Left ventricle myocardium superior (tissue), 1 donor: Measurements from ENCODE around the gene GNA14. TPM values are rescaled to one million over a fixed set of nuclear protein-coding genes. Genes with fewer than 3 reads are reported as not detected.
"Not testable (repeated sequence)": the region's sequence is repeated elsewhere in the genome, so short reads cannot be mapped to it uniquely, and the experiment has no call there.

ENCODE experiments used
- ATAC-seq: fragments of 200-7000 bp; cut with Tn5 transposase; one replicate; pipeline ENCODE4 v1.9.1; 2020; ENCODE audit warnings: mild to moderate bottlenecking, moderate library complexity
- DNase-seq: peaks from one replicate; pipeline ENCODE4 v3.0.0-alpha.2; 2020
- intact Hi-C: fragments of 100-400 bp; cut with micrococcal nuclease; formaldehyde crosslinking; loops from one replicate; pipeline ENCODE4 v1.11.0; 2022
- total RNA-seq: library from RNA; stranded (reverse); fragmentation: NEBNext Ultra II Directional; extraction: Animal tissue kit (Norgen Biotek cat#: 25700); gene quantifications from one replicate; pipeline ENCODE4 v1.2.1, GENCODE V29; 2021
- donor health status: DM: no; HTN: yes; CAD: no; lungs with severe emphysema.

Gene GNA14
- total RNA-seq, 1 donor from 2014 or later: 1.7 TPM

- intact Hi-C loops: loop anchor here (10.0 kb wide), 1 partner anchor 71 kb away; no protein-coding TSS in a partner anchor
- DNase-seq (no peak), ATAC-seq (peak; percentile 48)
Observed at GRCh38 chr9:77595426-77596095, 52.6 kb downstream of the GNA14 start.

DNA sequence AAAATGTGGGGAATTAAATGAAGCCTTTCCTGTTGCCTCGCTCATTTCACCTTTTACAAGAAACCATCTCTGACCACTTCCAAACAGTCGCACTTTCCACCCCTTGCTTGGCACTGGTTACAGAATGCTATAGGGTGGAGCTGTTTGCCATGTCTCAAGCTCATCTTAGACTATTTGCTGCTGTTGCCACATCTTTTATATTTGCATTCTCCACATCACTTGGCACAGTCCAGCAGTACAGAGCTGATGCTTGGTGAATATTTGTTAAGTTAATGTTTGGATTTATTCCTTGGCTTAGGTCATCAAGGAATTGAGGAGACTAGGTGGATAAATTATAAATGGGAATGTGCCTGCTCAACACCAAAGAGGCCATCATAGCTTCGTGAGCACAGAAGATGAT lies 53.2 kb downstream of the GNA14 start:
- ATAC-seq: no peak
- DNase-seq: no peak
- intact Hi-C loops: loop anchor here (10.0 kb wide), 1 partner anchor 70 kb away; no protein-coding TSS in a partner anchor

DNA sequence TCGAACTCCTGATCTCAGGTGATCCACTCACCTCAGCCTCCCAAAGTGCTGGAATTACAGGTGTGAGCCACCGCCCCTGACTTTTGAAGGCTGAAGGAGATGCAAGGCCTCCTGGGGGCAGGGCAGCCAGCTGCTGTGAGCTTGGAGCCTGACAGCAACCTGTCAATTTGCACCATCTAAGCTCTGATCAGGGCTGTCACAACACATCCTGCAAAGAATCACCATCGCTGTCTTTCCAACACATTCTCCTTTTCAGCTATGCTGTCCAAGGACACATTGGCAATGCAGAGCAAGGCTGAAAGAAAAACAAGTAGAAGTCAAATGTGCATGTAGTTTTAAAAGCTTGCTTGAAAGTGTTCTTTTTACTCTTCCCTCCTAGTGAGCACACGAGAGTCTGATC lies 54.6 kb downstream of the GNA14 start:
- DNase-seq (no peak), ATAC-seq (no peak)
- intact Hi-C loops: loop anchor here (10.0 kb wide), 1 partner anchor 69 kb away; no protein-coding TSS in a partner anchor

DNA sequence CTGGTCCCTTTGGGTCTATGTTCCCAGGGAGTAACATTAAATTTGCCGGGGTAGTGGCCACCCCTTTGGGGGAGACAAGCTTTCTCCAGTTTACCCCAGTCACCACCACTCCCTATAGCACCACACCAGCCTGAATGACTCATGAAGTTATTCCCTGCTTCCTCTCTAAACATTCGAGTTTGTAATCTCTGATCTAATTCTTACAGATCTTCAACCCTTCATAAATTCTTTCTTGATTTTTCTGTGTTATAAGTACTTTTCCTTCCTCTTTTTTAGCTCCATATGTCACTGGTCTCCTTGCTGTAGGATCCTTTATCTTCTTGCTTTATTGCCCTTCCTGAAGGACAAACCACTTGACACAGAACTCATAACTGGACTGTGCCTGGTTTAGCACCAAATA lies 55.6 kb downstream of the GNA14 start:
- no peak for ATAC-seq
- DNase-seq: no peak
- intact Hi-C loops: loop anchor here (10.0 kb wide), 1 partner anchor 68 kb away; no protein-coding TSS in a partner anchor

GRCh38 chr9:77589046-77589795 lies 58.9 kb downstream of the GNA14 start:
- no peak for DNase-seq
- no peak for ATAC-seq
- intact Hi-C loops: no loop called here

GRCh38 chr9:77588271-77588937 lies 59.7 kb downstream of the GNA14 start:
- intact Hi-C loops: no loop called here
- DNase-seq (no peak), ATAC-seq (peak; percentile 63)

DNA sequence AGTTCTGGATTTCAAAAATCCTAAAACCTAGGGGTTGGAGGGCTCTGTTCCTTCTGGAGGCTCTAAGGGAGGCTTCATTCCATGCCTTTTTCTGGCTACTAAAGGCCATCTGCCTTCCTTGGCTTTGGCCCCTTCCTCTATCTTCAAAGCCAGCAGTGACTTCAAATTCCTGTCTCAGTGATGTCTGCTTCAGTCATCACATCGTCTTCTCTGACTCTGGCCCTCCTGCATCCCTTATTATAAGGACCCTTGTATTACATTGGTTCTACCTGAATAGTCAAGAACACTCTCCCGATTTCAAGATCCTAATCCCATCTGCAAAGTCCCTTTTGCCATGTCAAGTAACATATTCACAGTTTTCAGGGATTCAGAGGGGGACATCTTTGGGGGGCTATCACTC lies 60.3 kb downstream of the GNA14 start:
- intact Hi-C loops: no loop called here
- ATAC-seq (no peak), DNase-seq (no peak)

GRCh38 chr9:77587042-77587441 lies 61.1 kb downstream of the GNA14 start:
- DNase-seq (no peak), ATAC-seq (no peak)
- intact Hi-C loops: no loop called here

DNA sequence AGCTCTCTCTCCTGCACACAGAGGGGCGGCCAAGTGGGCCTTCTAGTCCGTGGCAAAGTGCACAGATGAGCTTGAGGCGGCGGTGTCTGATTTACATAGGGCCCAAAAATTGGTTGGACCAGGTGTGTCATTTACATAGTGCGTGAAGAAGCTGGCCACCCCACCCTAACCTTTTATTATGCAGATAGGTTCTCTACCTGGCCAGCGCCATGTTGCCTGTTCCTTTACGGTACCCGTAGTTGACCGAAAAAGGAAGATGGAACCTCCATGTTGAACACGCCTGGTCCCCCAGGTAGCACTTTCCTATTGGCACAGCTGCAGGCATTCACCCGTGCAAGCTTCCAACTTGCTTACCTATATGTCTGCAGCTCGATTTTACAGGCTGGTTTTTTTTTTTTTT lies 61.5 kb downstream of the GNA14 start:
- DNase-seq (no peak), ATAC-seq (no peak)
- intact Hi-C loops: no loop called here

- DNase-seq (no peak), ATAC-seq (no peak)
- intact Hi-C loops: no loop called here
Observed at GRCh38 chr9:77585335-77585786, 62.8 kb downstream of the GNA14 start.

DNA sequence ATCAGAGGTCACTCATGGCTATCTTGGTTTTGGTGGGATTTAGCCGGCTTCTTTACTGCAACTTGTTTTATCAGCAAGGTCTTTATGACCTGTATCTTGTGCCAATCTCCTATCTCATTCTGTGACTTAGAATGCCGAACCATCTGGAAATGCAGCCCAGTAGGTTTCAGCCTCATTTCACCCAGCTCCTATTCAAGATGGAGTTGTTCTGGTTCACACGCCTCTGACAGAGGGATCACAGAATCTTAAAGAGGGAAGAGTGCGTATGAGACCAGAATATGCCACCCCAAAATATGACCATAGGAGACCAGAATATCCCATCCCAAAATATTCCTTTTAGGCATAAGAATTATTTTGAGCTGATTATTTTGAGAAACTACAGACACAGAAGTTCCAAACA lies 63.2 kb downstream of the GNA14 start:
- intact Hi-C loops, DNase-seq, ATAC-seq: not testable (repeated sequence)

DNA sequence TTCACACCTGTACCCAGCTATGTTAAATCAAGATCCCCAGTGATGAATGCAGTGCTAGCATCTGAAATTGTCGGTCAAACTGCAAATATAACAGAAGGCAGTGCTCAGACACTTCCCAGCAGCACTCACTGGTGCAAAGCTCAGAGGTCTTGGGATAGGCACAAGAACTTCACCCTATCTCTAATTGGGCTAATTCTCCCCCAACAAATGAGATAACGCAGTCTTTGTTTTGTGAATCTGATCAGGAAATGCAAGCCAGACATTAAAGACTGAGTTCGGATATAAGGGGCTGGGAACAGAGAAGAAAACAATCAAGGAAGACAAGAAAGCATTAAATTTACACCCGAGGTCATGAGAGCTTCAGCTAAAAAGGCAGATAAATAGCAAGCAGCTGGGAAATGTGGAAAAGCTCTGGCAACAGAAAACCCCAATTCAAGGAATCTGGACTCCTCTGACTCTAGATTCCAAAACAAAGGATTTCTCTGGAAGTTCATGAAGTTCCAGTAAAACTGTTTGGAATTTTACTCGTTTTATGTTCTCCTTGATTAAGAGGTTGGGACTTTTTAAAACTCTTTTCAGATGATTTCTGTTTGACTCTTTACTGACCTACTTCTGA lies 65.1 kb downstream of the GNA14 start:
- intact Hi-C loops: no loop called here
- peak; percentile 43 for ATAC-seq
- no peak for DNase-seq

DNA sequence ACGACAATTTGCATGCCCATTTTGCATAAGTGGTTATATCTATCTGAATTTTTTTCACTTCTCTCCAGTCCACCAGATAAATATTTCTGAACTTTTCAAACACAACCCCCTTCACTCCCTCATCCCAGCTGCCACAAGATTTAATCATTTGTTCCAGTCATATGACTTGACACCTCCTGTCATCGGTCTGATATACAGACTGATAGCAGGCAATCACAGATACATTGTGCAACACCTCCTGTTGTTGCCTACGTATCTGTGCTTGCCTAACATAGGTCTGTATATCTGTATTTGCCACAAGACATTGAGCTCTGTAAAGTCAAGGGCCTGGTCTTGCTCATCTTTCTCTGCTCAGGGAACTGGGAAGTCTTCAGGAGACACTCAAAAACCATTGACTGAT lies 65.6 kb downstream of the GNA14 start:
- no peak for ATAC-seq
- intact Hi-C loops: no loop called here
- DNase-seq: no peak

DNA sequence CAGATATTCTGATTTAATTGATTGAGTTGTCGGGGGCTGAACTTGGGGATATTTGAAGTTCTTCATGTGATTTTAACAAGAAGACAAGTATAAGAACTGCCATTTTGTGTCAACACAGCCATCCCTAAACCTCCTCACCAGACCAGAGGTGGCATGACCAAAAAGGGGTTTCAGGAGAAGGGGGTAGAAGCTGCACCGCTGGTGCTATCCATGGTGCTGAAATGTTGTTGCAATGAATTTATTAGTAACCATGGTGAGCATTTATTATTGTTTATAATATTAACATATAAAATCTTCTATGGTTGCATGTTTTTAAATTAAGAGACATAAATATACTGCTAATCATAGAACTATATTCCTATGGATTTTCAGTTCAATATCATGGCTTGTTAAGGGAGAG lies 72.3 kb downstream of the GNA14 start:
- ATAC-seq (no peak), DNase-seq (no peak)
- intact Hi-C loops: no loop called here

- no peak for DNase-seq
- intact Hi-C loops: no loop called here
- no peak for ATAC-seq
Observed at GRCh38 chr9:77569335-77569734, 78.8 kb downstream of the GNA14 start.

DNA sequence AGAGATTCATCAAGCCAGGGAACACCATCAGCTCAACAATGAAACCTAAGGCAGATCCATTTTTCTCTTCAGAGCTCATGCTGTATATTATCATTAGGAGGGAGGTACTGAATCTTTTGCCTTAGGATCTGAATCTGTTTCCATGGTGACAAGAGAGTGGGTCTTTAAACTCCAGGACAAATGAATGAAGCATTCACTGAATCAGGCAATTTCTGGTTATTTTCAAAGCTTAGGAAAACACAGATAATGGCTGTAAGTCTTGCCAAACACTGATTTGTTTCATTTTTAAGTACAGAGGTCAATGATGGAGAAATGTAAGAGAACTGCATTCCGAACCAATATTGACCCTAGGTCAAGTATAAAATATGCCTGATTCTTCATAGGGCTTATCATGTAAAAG lies 84.9 kb downstream of the GNA14 start:
- no peak for ATAC-seq
- intact Hi-C loops: no loop called here
- DNase-seq: no peak

GRCh38 chr9:77562019-77562748 lies 85.9 kb downstream of the GNA14 start:
- intact Hi-C loops: no loop called here
- ATAC-seq: no peak
- DNase-seq: no peak

DNA sequence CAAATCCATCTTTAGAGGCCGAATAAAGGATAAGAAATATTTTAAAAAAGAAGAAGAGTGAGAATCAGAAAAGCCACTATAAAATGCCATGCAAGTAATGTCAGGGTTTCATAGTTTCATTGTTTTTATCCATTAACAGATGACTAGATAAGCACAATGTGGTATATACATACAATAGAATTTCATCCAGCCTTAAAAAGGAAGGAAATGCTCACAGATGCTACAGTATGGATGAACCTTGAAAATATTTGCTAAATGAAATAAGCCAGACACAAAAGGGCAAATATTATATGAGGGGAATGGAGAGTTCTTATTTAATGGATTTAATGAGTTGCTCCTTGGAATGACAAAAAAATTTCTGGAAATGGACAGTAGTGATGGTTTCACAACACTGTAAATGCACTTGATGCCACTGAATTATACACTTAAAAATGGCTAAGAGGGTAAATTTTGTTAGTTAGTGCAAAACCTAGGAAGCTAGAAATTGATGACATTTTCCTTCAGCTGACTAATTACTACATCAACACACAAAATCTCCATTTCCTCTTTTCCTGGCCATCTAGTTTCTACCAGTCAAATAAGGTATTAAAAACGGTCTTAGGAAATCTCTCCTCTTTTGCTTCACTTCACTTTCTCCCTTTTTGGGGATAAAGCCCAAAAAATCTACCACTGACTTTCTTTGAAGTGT lies 86.6 kb downstream of the GNA14 start:
- intact Hi-C loops: no loop called here
- ATAC-seq (no peak), DNase-seq (no peak)

GRCh38 chr9:77556396-77556795 lies 91.7 kb downstream of the GNA14 start:
- ATAC-seq: no peak
- intact Hi-C loops: no loop called here
- DNase-seq: no peak
